ENCODE data around the gene CXCL1.

DNA sequence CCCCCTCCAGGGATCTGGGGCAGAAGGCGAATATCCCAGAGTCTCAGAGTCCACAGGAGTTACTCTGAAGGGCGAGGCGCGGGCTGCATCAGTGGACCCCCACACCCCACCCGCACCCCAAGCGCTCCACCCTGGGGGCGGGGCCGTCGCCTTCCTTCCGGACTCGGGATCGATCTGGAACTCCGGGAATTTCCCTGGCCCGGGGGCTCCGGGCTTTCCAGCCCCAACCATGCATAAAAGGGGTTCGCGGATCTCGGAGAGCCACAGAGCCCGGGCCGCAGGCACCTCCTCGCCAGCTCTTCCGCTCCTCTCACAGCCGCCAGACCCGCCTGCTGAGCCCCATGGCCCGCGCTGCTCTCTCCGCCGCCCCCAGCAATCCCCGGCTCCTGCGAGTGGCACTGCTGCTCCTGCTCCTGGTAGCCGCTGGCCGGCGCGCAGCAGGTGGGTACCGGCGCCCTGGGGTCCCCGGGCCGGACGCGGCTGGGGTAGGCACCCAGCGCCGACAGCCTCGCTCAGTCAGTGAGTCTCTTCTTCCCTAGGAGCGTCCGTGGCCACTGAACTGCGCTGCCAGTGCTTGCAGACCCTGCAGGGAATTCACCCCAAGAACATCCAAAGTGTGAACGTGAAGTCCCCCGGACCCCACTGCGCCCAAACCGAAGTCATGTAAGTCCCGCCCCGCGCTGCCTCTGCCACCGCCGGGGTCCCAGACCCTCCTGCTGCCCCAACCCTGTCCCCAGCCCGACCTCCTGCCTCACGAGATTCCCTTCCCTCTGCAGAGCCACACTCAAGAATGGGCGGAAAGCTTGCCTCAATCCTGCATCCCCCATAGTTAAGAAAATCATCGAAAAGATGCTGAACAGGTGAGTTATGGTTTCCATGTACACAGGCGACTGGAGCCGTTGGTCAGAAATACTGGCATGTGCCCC is at the start of gene CXCL1:
- TF ChIP-seq PRDM15 (CRISPR knock-in tag; IDR thresholded peaks at IDR 0.05) (no peak), HINFP (CRISPR knock-in tag; IDR thresholded peaks at IDR 0.05; ENCODE audit: low read depth) (no peak), POLR2AphosphoS5 (IDR thresholded peaks at IDR 0.05; ENCODE audit: low read depth, low read length) (no peak), CBFB (CRISPR knock-in tag; IDR thresholded peaks at IDR 0.05) (no peak), NAIF1 (CRISPR knock-in tag; IDR thresholded peaks at IDR 0.05; ENCODE audit: borderline replicate concordance) (no peak), ZNF431 (CRISPR knock-in tag; IDR thresholded peaks at IDR 0.05; ENCODE audit: borderline replicate concordance, low read depth) (no peak), EZH2 (conservative IDR thresholded peaks at IDR 0.05; ENCODE audit: low read depth, low read length) (no peak), EHMT2 (IDR thresholded peaks at IDR 0.05; ENCODE audit: borderline replicate concordance, low read depth, low read length) (no peak), SMC3 (IDR thresholded peaks at IDR 0.05; ENCODE audit: low read length) (no peak), ELK4 (CRISPR knock-in tag; IDR thresholded peaks at IDR 0.05; ENCODE audit: borderline replicate concordance) (no peak), SRF (IDR thresholded peaks at IDR 0.05; ENCODE audit: low read depth, low read length) (no peak)
- TF ChIP-seq, protein P1, sequence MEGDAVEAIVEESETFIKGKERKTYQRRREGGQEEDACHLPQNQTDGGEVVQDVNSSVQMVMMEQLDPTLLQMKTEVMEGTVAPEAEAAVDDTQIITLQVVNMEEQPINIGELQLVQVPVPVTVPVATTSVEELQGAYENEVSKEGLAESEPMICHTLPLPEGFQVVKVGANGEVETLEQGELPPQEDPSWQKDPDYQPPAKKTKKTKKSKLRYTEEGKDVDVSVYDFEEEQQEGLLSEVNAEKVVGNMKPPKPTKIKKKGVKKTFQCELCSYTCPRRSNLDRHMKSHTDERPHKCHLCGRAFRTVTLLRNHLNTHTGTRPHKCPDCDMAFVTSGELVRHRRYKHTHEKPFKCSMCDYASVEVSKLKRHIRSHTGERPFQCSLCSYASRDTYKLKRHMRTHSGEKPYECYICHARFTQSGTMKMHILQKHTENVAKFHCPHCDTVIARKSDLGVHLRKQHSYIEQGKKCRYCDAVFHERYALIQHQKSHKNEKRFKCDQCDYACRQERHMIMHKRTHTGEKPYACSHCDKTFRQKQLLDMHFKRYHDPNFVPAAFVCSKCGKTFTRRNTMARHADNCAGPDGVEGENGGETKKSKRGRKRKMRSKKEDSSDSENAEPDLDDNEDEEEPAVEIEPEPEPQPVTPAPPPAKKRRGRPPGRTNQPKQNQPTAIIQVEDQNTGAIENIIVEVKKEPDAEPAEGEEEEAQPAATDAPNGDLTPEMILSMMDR (CRISPR knock-in tag; IDR thresholded peaks at IDR 0.05) = no peak

Measured in HepG2 (cell line).